ENCODE results near the gene CLTC. TPM values are rescaled to one million over a fixed set of nuclear protein-coding genes. Genes with fewer than 3 reads are reported as not detected.

CLTC gene
- total and polyA plus RNA-seq, 7 experiments from 2014 or later: 31.2 to 174 (median 78.1) TPM

GRCh38 chr17:59607817-59608403 is 11.8 kb upstream of the CLTC start:
- ChIA-PET CTCF (interaction anchor here (1.0 kb wide), 1 partner anchor 43 kb away, joined by 3 read pairs; no protein-coding TSS in a partner anchor), POLR2A (interaction anchor here (1.0 kb wide), 1 partner anchor 32 kb away, joined by 3 read pairs; no protein-coding TSS in a partner anchor)
- intact Hi-C loops (cut with micrococcal nuclease): no loop called here
- H3K36me3 ChIP-seq (ENCODE audit: control insufficient read depth in 2 of 3, insufficient read depth in 3 of 3, low read length in 3 of 3): peaks cover 0 to 42% (median 14%) of the 10 kb centered on the region in 3 experiments
- Mint-ChIP-seq H3K9me3 (peaks cover 0 to 4% (median 0%) of the 10 kb centered on the region in 11 donors), H3K36me3 (peaks cover 16 to 44% (median 25%) of the 10 kb centered on the region in 5 donors), H3K27ac (no peak overlapping the region), H3K27me3 (no peaks in the 10 kb centered on the region), H3K4me3 (no peak overlapping the region), H3K4me1 (peaks cover 0 to 5% (median 0%) of the 10 kb centered on the region in 7 donors)
- no peaks in the 10 kb centered on the region for H3K4me1 ChIP-seq (ENCODE audit: control insufficient read depth in 2 of 2, insufficient read depth in 2 of 2, low read length in 2 of 2)
- H3K4me3 ChIP-seq (ENCODE audit: low read length): no peak overlapping the region
- no peaks in the 10 kb centered on the region for H3K9me3 ChIP-seq (ENCODE audit: control insufficient read depth in 2 of 3, low read length in 3 of 3)
- no peak overlapping the region for H3K27ac ChIP-seq (ENCODE audit: low read depth, low read length)
- no peaks in the 10 kb centered on the region for H3K27me3 ChIP-seq (ENCODE audit: control insufficient read depth in 2 of 2, insufficient read depth in 2 of 2, low read length in 2 of 2)
- DNase-seq (peak in 1 of 9 donors; percentile 13), ATAC-seq (no peak)

- intact Hi-C loops (cut with micrococcal nuclease): loop anchor here (10.0 kb wide), 1 partner anchor 1277 kb away; no protein-coding TSS in a partner anchor
Observed at GRCh38 chr17:59611503-59611902, 8.2 kb upstream of the CLTC start.

GRCh38 chr17:59616253-59616920 is 3.3 kb upstream of the CLTC start:
- no peak overlapping the region for H3K27ac ChIP-seq (ENCODE audit: low read depth, low read length)
- peaks cover 8 to 38% (median 25%) of the 10 kb centered on the region in 7 donors for H3K4me1 Mint-ChIP-seq
- H3K36me3 Mint-ChIP-seq: peaks cover 0 to 6% (median 0%) of the 10 kb centered on the region in 5 donors
- H3K36me3 ChIP-seq (ENCODE audit: control insufficient read depth in 2 of 3, insufficient read depth in 3 of 3, low read length in 3 of 3): peaks cover 0 to 8% (median 0%) of the 10 kb centered on the region in 3 experiments
- CTCF ChIA-PET: no interaction called here
- peaks cover 0 to 5% (median 0%) of the 10 kb centered on the region in 11 donors for H3K9me3 Mint-ChIP-seq
- no peak overlapping the region for H3K27ac Mint-ChIP-seq
- POLR2A ChIA-PET: no interaction called here
- ATAC-seq (no peak), DNase-seq (no peak)
- H3K27me3 Mint-ChIP-seq: peaks cover 0 to 3% (median 0%) of the 10 kb centered on the region in 5 donors
- H3K4me3 Mint-ChIP-seq: peak overlapping the region in 1 of 10 donors; percentile 34
- peaks cover 6 to 8% of the 10 kb centered on the region in 2 donors for H3K4me1 ChIP-seq (ENCODE audit: control insufficient read depth in 2 of 2, insufficient read depth in 2 of 2, low read length in 2 of 2)
- intact Hi-C loops (cut with micrococcal nuclease): loop anchor here (5.0 to 10.0 kb wide), 4 partner anchors 221 to 1282 kb away; partner anchors contain the start of genes USP32 (in 1 of the 2) and YPEL2 (in 1 of the 2)
- no peaks in the 10 kb centered on the region for H3K9me3 ChIP-seq (ENCODE audit: control insufficient read depth in 2 of 3, low read length in 3 of 3)
- H3K4me3 ChIP-seq (ENCODE audit: low read length): no peak overlapping the region
- no peaks in the 10 kb centered on the region for H3K27me3 ChIP-seq (ENCODE audit: control insufficient read depth in 2 of 2, insufficient read depth in 2 of 2, low read length in 2 of 2)

More at GRCh38 chr17:59611503-59611902, 8.2 kb upstream of the CLTC start:
- Mint-ChIP-seq H3K4me1 (peaks cover 0 to 8% (median 0%) of the 10 kb centered on the region in 7 donors), H3K27ac (no peak overlapping the region), H3K27me3 (no peaks in the 10 kb centered on the region), H3K9me3 (peaks cover 0 to 4% (median 0%) of the 10 kb centered on the region in 11 donors), H3K36me3 (peaks cover 8 to 22% (median 15%) of the 10 kb centered on the region in 5 donors), H3K4me3 (no peak overlapping the region)
- no peak for DNase-seq
- Histone ChIP-seq H3K27ac (ENCODE audit: low read depth, low read length) (no peak overlapping the region), H3K27me3 (ENCODE audit: control insufficient read depth in 2 of 2, insufficient read depth in 2 of 2, low read length in 2 of 2) (no peaks in the 10 kb centered on the region), H3K9me3 (ENCODE audit: control insufficient read depth in 2 of 3, low read length in 3 of 3) (no peaks in the 10 kb centered on the region), H3K4me3 (ENCODE audit: low read length) (no peak overlapping the region), H3K36me3 (ENCODE audit: control insufficient read depth in 2 of 3, insufficient read depth in 3 of 3, low read length in 3 of 3) (peaks cover 0 to 11% (median 0%) of the 10 kb centered on the region in 3 experiments), H3K4me1 (ENCODE audit: control insufficient read depth in 2 of 2, insufficient read depth in 2 of 2, low read length in 2 of 2) (no peaks in the 10 kb centered on the region)
- no peak for ATAC-seq
- ChIA-PET POLR2A (no interaction called here), CTCF (no interaction called here)

- Histone ChIP-seq H3K4me1 (ENCODE audit: control insufficient read depth in 2 of 2, insufficient read depth in 2 of 2, low read length in 2 of 2) (peaks cover 12 to 17% of the 10 kb centered on the region in 2 donors), H3K27ac (ENCODE audit: low read depth, low read length) (no peak overlapping the region), H3K4me3 (ENCODE audit: low read length) (no peak overlapping the region), H3K9me3 (ENCODE audit: control insufficient read depth in 2 of 3, low read length in 3 of 3) (no peaks in the 10 kb centered on the region), H3K36me3 (ENCODE audit: control insufficient read depth in 2 of 3, insufficient read depth in 3 of 3, low read length in 3 of 3) (peaks cover 0 to 8% (median 0%) of the 10 kb centered on the region in 3 experiments), H3K27me3 (ENCODE audit: control insufficient read depth in 2 of 2, insufficient read depth in 2 of 2, low read length in 2 of 2) (no peaks in the 10 kb centered on the region)
- Mint-ChIP-seq H3K4me1 (peaks cover 12 to 46% (median 33%) of the 10 kb centered on the region in 7 donors), H3K27ac (peak overlapping the region in 2 of 9 donors; percentile 98 to 99), H3K9me3 (peaks cover 0 to 5% (median 0%) of the 10 kb centered on the region in 11 donors), H3K4me3 (no peak overlapping the region), H3K36me3 (peaks cover 0 to 6% (median 0%) of the 10 kb centered on the region in 5 donors), H3K27me3 (peaks cover 0 to 3% (median 0%) of the 10 kb centered on the region in 5 donors)
- intact Hi-C loops (cut with micrococcal nuclease): loop anchor here (5.0 to 10.0 kb wide), 4 partner anchors 220 to 1282 kb away; partner anchors contain the start of genes USP32 (in 1 of the 2) and YPEL2 (in 1 of the 2)
- ChIA-PET CTCF (no interaction called here), POLR2A (interaction anchor here (1.0 to 4.1 kb wide), 4 partner anchors 15 to 90 kb away, joined by 4 to 21 read pairs (median 12); partner anchors contain the start of genes DHX40, PTRH2 and VMP1)
- ATAC-seq: no peak
- no peak for DNase-seq
Observed at GRCh38 chr17:59617156-59617732, 2.5 kb upstream of the CLTC start.

- H3K36me3 Mint-ChIP-seq: peaks cover 0 to 6% (median 2%) of the 10 kb centered on the region in 5 donors
- H3K9me3 Mint-ChIP-seq: peaks cover 0 to 5% (median 0%) of the 10 kb centered on the region in 11 donors
- CTCF ChIA-PET: interaction anchor here (1.9 kb wide), 1 partner anchor 88 kb away, joined by 5 read pairs; the partner anchor contains the start of genes PTRH2 and VMP1
- POLR2A ChIA-PET: interaction anchor here (0.6 to 4.1 kb wide), 16 partner anchors 15 to 987 kb away, joined by 3 to 21 read pairs (median 4); partner anchors contain the start of genes DHX40, GDPD1, PTRH2 and RNFT1
- Histone ChIP-seq H3K27ac (ENCODE audit: low read depth, low read length) (peak overlapping the region; percentile 94), H3K36me3 (ENCODE audit: control insufficient read depth in 2 of 3, insufficient read depth in 3 of 3, low read length in 3 of 3) (peaks cover 0 to 8% (median 0%) of the 10 kb centered on the region in 3 experiments), H3K9me3 (ENCODE audit: control insufficient read depth in 2 of 3, low read length in 3 of 3) (no peaks in the 10 kb centered on the region), H3K4me3 (ENCODE audit: low read length) (peak overlapping the region; percentile 80), H3K4me1 (ENCODE audit: control insufficient read depth in 2 of 2, insufficient read depth in 2 of 2, low read length in 2 of 2) (peaks cover 12 to 31% of the 10 kb centered on the region in 2 donors), H3K27me3 (ENCODE audit: control insufficient read depth in 2 of 2, insufficient read depth in 2 of 2, low read length in 2 of 2) (no peaks in the 10 kb centered on the region)
- ATAC-seq (no peak), DNase-seq (no peak)
- intact Hi-C loops (cut with micrococcal nuclease): loop anchor here (1.0 to 10.0 kb wide), 19 partner anchors 15 to 1284 kb away; partner anchors contain the start of genes DHX40 (in 2 of the 2), PRR11 (in 2 of the 2), PTRH2 (in 2 of the 2) and RPS6KB1 (in 2 of the 2)
- peaks cover 21 to 59% (median 48%) of the 10 kb centered on the region in 7 donors for H3K4me1 Mint-ChIP-seq
- peaks cover 0 to 3% (median 0%) of the 10 kb centered on the region in 5 donors for H3K27me3 Mint-ChIP-seq
- H3K27ac Mint-ChIP-seq: peak overlapping the region; percentile 94 to 100 (median 99)
- H3K4me3 Mint-ChIP-seq: peak overlapping the region; percentile 92 to 100 (median 96)
Observed at GRCh38 chr17:59619035-59619297, 729 bp upstream of the CLTC start.

DNA sequence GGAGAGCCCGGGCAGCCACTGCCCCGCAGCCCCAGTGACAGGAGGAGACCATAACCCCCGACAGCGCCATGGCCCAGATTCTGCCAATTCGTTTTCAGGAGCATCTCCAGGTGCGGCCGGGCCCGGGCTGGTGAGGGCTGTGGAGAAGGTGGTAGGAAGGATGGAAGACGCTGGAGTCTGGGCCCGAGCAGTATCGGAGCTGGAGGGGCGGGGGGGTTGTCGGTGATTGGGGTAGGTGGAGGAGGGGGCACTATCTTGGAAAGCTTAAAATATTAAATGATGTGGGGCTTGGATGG is 317 bp downstream of the CLTC start:
- intact Hi-C loops (cut with micrococcal nuclease): loop anchor here (5.0 to 10.0 kb wide), 2 partner anchors 342 to 1055 kb away; partner anchors contain the start of genes BCAS3 (in 1 of the 2) and RNFT1 (in 1 of the 2)
- POLR2A ChIA-PET: interaction anchor here (0.5 to 4.1 kb wide), 9 partner anchors 14 to 398 kb away, joined by 3 to 21 read pairs (median 11); partner anchors contain the start of genes DHX40, PTRH2, RNFT1 and RPS6KB1
- no peaks in the 10 kb centered on the region for H3K27me3 ChIP-seq (ENCODE audit: control insufficient read depth in 2 of 2, insufficient read depth in 2 of 2, low read length in 2 of 2)
- Mint-ChIP-seq H3K36me3 (peaks cover 0 to 6% (median 4%) of the 10 kb centered on the region in 5 donors), H3K4me1 (peaks cover 23 to 60% (median 51%) of the 10 kb centered on the region in 7 donors), H3K4me3 (peak overlapping the region; percentile 92 to 100 (median 96)), H3K27me3 (peaks cover 0 to 3% (median 0%) of the 10 kb centered on the region in 5 donors), H3K9me3 (peaks cover 0 to 5% (median 0%) of the 10 kb centered on the region in 11 donors), H3K27ac (peak overlapping the region; percentile 94 to 100 (median 99))
- H3K4me3 ChIP-seq (ENCODE audit: low read length): peak overlapping the region; percentile 80
- no peak for ATAC-seq
- H3K9me3 ChIP-seq (ENCODE audit: control insufficient read depth in 2 of 3, low read length in 3 of 3): no peaks in the 10 kb centered on the region
- peaks cover 12 to 33% of the 10 kb centered on the region in 2 donors for H3K4me1 ChIP-seq (ENCODE audit: control insufficient read depth in 2 of 2, insufficient read depth in 2 of 2, low read length in 2 of 2)
- peak overlapping the region; percentile 94 for H3K27ac ChIP-seq (ENCODE audit: low read depth, low read length)
- CTCF ChIA-PET: interaction anchor here (1.0 to 1.9 kb wide), 2 partner anchors 14 to 87 kb away, joined by 5 read pairs; partner anchors contain the start of genes PTRH2 and VMP1
- no peak for DNase-seq
- H3K36me3 ChIP-seq (ENCODE audit: control insufficient read depth in 2 of 3, insufficient read depth in 3 of 3, low read length in 3 of 3): peaks cover 0 to 8% (median 0%) of the 10 kb centered on the region in 3 experiments

Data from naive thymus-derived CD4-positive, alpha-beta T cell (primary cell).